ENCODE results near the gene TMEM147. TPM values are rescaled to one million over a fixed set of nuclear protein-coding genes. Genes with fewer than 3 reads are reported as not detected.

Gene TMEM147
- total and polyA plus RNA-seq, 2 of the 13 experiments (the other 11 are each of a cell fraction or from before 2014, with no cell fraction given), result 141 to 176 TPM

DNA sequence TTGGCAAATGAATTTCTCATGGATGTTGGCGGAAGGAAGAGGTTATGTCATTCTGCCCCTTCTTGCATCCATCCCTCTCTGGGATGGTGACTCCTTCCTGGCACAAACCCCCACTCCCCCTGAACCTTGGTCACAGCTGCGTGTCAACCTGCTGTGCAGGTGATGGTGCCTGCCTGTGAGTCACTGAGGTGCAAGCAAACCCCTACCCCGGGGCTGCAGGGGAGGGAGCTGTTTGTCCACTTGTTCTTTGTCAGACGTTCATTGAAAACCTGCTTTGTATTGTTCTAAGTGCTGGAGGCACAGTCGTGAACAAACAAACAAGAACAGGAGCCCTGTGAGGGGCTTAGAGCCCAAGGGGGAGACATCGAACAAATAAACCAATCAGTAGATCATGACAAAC is 14.1 kb upstream of the TMEM147 start:
- H3K4me1 ChIP-seq (ENCODE audit: insufficient read depth, low read length), result peaks cover 29% of the 10 kb centered on the region
- H3K9ac ChIP-seq (ENCODE audit: insufficient read depth, low read depth, low read length), result no peak overlapping the region
- in situ Hi-C loops (cut with HindIII; ENCODE audit: extremely low pct_ligation_motif_present, low pct_unique_long_range_greater_than_20kb), result no loop called here
- intact Hi-C loops (cut with micrococcal nuclease; ENCODE audit: unreplicated experiment), result no loop called here
- ATAC-seq, result no peak
- ChIA-PET CTCF (ENCODE audit: low intra/inter-chr PET ratio, low total read pairs) (no interaction called here), POLR2A (interaction anchor here (1.3 kb wide), 1 partner anchor 21 kb away, joined by 4 read pairs; no protein-coding TSS in a partner anchor)
- H3K4me3 ChIP-seq (replicated peaks in 1 of 3; ENCODE audit: insufficient read depth in 1 of 3, low read depth in 2 of 3, low read length in 3 of 3), result no peak overlapping the region
- no peaks in the 10 kb centered on the region for H3K9me3 ChIP-seq (ENCODE audit: low read length)
- WGBS (ENCODE audit: low lambda C conversion rate), result 30% methylated on average over 6 of the region's 6 CpGs
- peaks cover 7 to 23% of the 10 kb centered on the region in 2 experiments; a peak in 4 of 5 replicates for H3K27me3 ChIP-seq (ENCODE audit: control insufficient read depth in 1 of 2, insufficient read depth in 2 of 2, low read length in 2 of 2)
- no peaks in the 10 kb centered on the region for H4K20me1 ChIP-seq (ENCODE audit: insufficient read depth, low read length)
- H3K4me2 ChIP-seq (ENCODE audit: low read depth, low read length), result no peak overlapping the region
- H3K36me3 ChIP-seq (replicated peaks in 1 of 2; ENCODE audit: control insufficient read depth in 1 of 2, insufficient read depth in 2 of 2, low read length in 2 of 2), result no peaks in the 10 kb centered on the region
- no peak overlapping the region for H3K27ac ChIP-seq (ENCODE audit: extremely low read length, insufficient read depth, low read length)
- no TSS peak for BruUV-seq (replicated peaks)
- FAIRE-seq, result no peak
- peak; percentile 21; the same call in 1 of the 2 replicates for TF ChIP-seq FOSL2 (CRISPR knock-in tag; IDR thresholded peaks at IDR 0.05)
- no peak for TF ChIP-seq ZFYVE20 (CRISPR knock-in tag; IDR thresholded peaks at IDR 0.05; ENCODE audit: borderline replicate concordance, low read depth)
- no peaks in the 10 kb centered on the region for H3K79me2 ChIP-seq (ENCODE audit: insufficient read depth, low read length)
- no peak overlapping the region for H2AFZ ChIP-seq (ENCODE audit: low read length)
- no peak for DNase-seq (ENCODE audit: low spot score)

GRCh38 chr19:35533201-35533821 is 12.1 kb upstream of the TMEM147 start, which contains the start of gene GAPDHS:
Gene GAPDHS (plus strand): TSS chr19:35533456. CDS start chr19:35533528, 72 bp downstream.
- no TSS peak for BruUV-seq (replicated peaks)
- ChIA-PET CTCF (ENCODE audit: low intra/inter-chr PET ratio, low total read pairs) (no interaction called here), POLR2A (no interaction called here)
- ATAC-seq, result peak; percentile 16; the same call in 2 of the 3 replicates
- Histone ChIP-seq H4K20me1 (ENCODE audit: insufficient read depth, low read length) (no peaks in the 10 kb centered on the region), H3K79me2 (ENCODE audit: insufficient read depth, low read length) (no peaks in the 10 kb centered on the region), H3K9ac (ENCODE audit: insufficient read depth, low read depth, low read length) (no peak within 1 kb of the TSS), H2AFZ (ENCODE audit: low read length) (no peak within 1 kb of the TSS), H3K36me3 (replicated peaks in 1 of 2; ENCODE audit: control insufficient read depth in 1 of 2, insufficient read depth in 2 of 2, low read length in 2 of 2) (no peaks in the 10 kb centered on the region), H3K27ac (ENCODE audit: extremely low read length, insufficient read depth, low read length) (no peak within 1 kb of the TSS), H3K4me3 (replicated peaks in 1 of 3; ENCODE audit: insufficient read depth in 1 of 3, low read depth in 2 of 3, low read length in 3 of 3) (peak within 1 kb of the TSS in 1 of 3 experiments; percentile 26; a peak in 1 of 6 replicates), H3K4me2 (ENCODE audit: low read depth, low read length) (peak within 1 kb of the TSS; percentile 51), H3K27me3 (ENCODE audit: control insufficient read depth in 1 of 2, insufficient read depth in 2 of 2, low read length in 2 of 2) (peaks cover 5 to 16% of the 10 kb centered on the region in 2 experiments; a peak in 4 of 5 replicates), H3K9me3 (ENCODE audit: low read length) (no peaks in the 10 kb centered on the region), H3K4me1 (ENCODE audit: insufficient read depth, low read length) (peaks cover 29% of the 10 kb centered on the region)
- DNase-seq (ENCODE audit: low spot score), result no peak
- 72% methylated on average over 32 of the region's 39 CpGs for WGBS (ENCODE audit: low lambda C conversion rate)
- intact Hi-C loops (cut with micrococcal nuclease; ENCODE audit: unreplicated experiment), result no loop called here
- in situ Hi-C loops (cut with HindIII; ENCODE audit: extremely low pct_ligation_motif_present, low pct_unique_long_range_greater_than_20kb), result no loop called here
- no peak for FAIRE-seq
- TF ChIP-seq ZNF83 (CRISPR knock-in tag; IDR thresholded peaks at IDR 0.05; ENCODE audit: borderline replicate concordance) (no peak), ZSCAN9 (CRISPR knock-in tag; IDR thresholded peaks at IDR 0.05; ENCODE audit: borderline replicate concordance) (no peak), ZNF747 (CRISPR knock-in tag; IDR thresholded peaks at IDR 0.05; ENCODE audit: borderline replicate concordance) (no peak), ZNF883 (CRISPR knock-in tag; IDR thresholded peaks at IDR 0.05; ENCODE audit: not compliant biosample characterization) (no peak), ZNF780A (CRISPR knock-in tag; IDR thresholded peaks at IDR 0.05) (no peak), ETV6 (CRISPR knock-in tag; conservative IDR thresholded peaks at IDR 0.05) (no peak), ZNF766 (CRISPR knock-in tag; IDR thresholded peaks at IDR 0.05; ENCODE audit: borderline replicate concordance) (no peak), RAD51 (IDR thresholded peaks at IDR 0.05; ENCODE audit: borderline replicate concordance) (no peak), ZNF788 (CRISPR knock-in tag; IDR thresholded peaks at IDR 0.05; ENCODE audit: borderline replicate concordance) (no peak), ZNF75D (CRISPR knock-in tag; IDR thresholded peaks at IDR 0.05; ENCODE audit: borderline replicate concordance) (no peak), GTF2F1 (IDR thresholded peaks at IDR 0.05; ENCODE audit: low read length) (no peak)
- TF ChIP-seq, protein P1, sequence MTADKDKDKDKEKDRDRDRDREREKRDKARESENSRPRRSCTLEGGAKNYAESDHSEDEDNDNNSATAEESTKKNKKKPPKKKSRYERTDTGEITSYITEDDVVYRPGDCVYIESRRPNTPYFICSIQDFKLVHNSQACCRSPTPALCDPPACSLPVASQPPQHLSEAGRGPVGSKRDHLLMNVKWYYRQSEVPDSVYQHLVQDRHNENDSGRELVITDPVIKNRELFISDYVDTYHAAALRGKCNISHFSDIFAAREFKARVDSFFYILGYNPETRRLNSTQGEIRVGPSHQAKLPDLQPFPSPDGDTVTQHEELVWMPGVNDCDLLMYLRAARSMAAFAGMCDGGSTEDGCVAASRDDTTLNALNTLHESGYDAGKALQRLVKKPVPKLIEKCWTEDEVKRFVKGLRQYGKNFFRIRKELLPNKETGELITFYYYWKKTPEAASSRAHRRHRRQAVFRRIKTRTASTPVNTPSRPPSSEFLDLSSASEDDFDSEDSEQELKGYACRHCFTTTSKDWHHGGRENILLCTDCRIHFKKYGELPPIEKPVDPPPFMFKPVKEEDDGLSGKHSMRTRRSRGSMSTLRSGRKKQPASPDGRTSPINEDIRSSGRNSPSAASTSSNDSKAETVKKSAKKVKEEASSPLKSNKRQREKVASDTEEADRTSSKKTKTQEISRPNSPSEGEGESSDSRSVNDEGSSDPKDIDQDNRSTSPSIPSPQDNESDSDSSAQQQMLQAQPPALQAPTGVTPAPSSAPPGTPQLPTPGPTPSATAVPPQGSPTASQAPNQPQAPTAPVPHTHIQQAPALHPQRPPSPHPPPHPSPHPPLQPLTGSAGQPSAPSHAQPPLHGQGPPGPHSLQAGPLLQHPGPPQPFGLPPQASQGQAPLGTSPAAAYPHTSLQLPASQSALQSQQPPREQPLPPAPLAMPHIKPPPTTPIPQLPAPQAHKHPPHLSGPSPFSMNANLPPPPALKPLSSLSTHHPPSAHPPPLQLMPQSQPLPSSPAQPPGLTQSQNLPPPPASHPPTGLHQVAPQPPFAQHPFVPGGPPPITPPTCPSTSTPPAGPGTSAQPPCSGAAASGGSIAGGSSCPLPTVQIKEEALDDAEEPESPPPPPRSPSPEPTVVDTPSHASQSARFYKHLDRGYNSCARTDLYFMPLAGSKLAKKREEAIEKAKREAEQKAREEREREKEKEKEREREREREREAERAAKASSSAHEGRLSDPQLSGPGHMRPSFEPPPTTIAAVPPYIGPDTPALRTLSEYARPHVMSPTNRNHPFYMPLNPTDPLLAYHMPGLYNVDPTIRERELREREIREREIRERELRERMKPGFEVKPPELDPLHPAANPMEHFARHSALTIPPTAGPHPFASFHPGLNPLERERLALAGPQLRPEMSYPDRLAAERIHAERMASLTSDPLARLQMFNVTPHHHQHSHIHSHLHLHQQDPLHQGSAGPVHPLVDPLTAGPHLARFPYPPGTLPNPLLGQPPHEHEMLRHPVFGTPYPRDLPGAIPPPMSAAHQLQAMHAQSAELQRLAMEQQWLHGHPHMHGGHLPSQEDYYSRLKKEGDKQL (CRISPR knock-in tag; IDR thresholded peaks at IDR 0.05; ENCODE audit: low read depth), result no peak

All from HepG2 (cell line).